HG03159 (cell line): ENCODE measurements around the gene LMLN.
"Not testable (repeated sequence)": the region's sequence is repeated elsewhere in the genome, so short reads cannot be mapped to it uniquely, and the experiment has no call there.

Experiments used
- ATAC-seq: cut with Tn5 transposase; IDR thresholded peaks from one replicate; pipeline ENCODE4 v1.9.1; 2021; ENCODE audit warnings: mild to moderate bottlenecking, moderate library complexity; ENCODE audit not compliant: unreplicated experiment

Gene LMLN

DNA sequence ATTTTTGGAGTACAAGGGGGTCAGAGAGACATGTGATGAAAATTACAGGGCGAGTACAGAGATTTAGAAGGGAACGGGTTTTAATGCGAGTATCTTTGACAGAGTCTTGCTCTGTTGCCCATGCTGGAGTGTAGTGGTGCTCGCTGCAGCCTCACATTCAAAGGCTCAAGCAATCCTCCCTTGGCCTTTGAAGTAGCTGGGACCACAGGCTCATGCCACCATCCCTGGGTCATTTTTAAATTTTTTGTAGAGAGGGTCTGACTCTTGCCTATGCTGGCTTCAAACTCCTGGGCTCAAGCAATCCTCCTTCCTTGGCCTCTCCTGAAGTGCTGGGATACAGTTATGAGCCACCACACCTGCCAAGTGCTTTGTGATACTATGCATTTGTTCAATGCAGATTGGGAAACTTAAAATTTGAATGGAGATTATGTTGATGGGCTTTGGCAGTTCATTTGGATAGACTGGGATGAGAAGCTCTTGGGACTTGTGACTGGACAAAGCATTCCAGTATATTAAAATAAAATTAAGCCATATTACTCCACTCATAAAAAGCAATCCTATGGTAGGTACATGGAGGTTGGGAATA, 4.0 kb upstream of the LMLN start:
- ATAC-seq = no peak

- ATAC-seq = no peak
These were observed 3.4 kb upstream of the LMLN start for GRCh38 chr3:197956626-197956988.

DNA sequence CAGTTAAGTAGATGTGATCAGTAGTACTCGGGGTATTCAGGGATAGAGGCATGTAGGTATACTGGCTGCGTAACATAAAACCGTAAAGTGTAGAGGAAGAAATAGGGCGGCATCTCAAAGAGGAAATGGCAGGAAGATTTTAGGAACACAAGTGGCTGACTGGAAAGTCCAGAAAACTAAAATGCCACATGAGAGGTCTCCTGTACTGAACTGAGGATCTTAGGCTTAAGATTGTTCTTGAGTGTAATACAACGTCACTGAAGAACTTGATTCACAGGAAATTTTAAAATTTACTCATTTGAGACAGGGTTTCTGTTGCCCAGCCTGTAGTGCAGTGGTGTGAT, 2.3 kb upstream of the LMLN start:
- ATAC-seq = no peak

GRCh38 chr3:197958346-197958745, 1.7 kb upstream of the LMLN start:
- ATAC-seq = no peak

- not testable (repeated sequence) for ATAC-seq
These were observed 1.2 kb upstream of the LMLN start for GRCh38 chr3:197958848-197959247.

DNA sequence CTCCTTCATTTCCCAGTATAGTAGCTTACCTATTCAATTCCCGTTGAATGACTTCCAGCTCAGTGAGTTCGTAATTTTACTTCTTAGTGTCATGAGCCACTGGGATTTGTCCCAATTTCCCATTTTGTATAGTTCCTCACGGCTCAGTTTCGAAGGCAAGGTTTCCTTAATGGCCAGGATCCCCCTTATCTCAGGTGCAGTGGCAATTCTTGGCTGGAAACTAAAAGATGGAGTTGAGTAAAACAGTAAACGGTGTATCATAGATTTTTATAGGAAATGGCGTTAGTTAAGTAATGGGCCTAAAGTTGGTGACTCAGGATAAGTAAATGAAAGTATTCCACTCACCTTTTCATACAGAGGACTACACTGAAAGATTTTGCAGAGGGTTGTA, 522 bp upstream of the LMLN start:
- ATAC-seq = no peak

GRCh38 chr3:197960694-197961581, 921 bp downstream of the LMLN start:
- no peak for ATAC-seq

DNA sequence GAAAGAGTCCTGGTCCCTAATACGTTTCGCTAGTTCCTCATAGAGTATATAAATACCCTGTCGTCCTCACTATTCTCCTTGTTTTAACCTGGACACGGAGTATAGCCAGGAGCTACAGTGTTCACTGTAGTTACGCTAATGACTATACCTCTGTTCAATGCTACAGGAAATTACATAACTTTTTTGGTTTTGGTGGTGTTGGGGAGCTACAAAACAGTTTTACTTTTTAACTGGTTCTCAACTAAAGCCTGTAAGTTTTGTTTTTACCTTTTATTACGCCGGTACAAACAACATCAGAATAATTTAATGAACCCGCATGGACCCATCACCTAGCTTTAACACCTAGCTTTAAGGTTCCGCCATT, 1.5 kb downstream of the LMLN start:
- ATAC-seq = no peak

GRCh38 chr3:197963019-197963637, 3.1 kb downstream of the LMLN start:
- ATAC-seq = no peak

DNA sequence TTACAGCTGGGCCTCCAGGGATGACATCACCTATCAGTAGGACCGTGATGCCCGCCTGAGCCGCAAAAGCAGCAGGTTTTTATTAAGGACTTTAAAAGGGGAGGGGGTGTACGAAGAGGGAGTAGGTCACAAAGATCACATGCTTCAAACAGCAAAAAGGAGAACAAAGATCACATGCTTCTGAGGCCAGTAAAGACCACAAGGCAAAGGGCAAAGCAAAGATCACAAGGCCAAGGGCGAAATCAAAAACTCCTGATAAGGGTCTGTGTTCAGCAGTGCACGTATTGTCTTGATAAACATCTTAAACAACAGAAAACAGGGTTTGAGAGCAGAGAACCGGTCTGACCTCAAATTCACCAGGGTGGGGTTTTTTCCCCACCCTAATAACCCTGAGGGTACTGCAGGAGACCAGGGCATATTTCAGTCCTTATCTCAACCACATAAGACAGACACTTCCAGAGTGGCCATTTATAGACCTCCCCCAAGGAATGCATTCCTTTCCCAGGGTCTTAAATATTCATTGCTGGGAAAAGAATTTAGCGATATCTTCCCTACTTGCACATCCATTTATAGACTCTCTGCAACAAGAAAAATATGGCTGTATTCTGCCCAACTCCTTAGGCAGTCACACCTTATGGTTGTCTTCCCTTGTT, 7.4 kb downstream of the LMLN start:
- ATAC-seq = not testable (repeated sequence)

- no peak for ATAC-seq
These were observed 10.6 kb downstream of the LMLN start for GRCh38 chr3:197970588-197970987.

- no peak for ATAC-seq
These were observed 14.0 kb downstream of the LMLN start for GRCh38 chr3:197974016-197974415.

- ATAC-seq = no peak
These were observed 15.3 kb downstream of the LMLN start for GRCh38 chr3:197975311-197975710.

DNA sequence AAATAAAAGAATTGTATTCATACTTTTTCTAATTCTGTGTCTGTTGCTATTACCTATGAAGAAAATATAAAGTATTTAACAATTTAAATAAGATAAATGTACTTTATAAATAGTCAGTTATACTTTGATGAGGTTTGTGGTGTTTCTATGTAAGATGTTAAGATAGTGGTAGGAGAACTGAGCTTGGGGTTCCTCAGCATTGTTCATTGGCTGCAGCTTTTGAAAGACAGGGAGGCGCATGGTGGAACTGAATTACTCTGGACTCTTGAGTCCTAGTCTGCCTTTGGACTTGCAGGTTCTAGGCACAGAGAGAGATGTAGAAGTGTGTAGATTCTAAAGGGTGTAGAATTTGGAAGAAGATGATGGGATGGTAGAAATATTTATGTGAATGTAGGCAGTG, 23.1 kb downstream of the LMLN start:
- ATAC-seq = no peak

GRCh38 chr3:197989651-197990050, 29.6 kb downstream of the LMLN start:
- no peak for ATAC-seq

DNA sequence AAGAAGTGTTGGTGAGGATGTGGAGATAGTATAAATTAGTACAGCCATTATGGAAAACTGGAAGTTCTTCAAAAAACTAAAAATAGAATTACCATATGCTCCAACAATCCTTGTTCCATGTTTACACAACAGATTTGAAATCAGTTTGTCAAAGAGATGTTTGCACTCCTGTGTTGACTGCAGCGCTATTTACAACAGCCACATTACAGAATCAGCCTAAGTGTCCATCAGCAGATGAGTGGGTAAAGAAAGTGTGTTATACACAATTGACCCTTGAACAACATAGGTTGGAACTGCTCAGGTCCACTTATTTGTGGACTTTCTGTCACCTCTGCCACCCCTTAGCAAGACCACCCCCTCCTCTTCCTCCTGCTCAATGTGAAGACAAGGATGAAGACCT, 34.7 kb downstream of the LMLN start:
- no peak for ATAC-seq

- ATAC-seq = no peak
These were observed 36.8 kb downstream of the LMLN start for GRCh38 chr3:197996855-197997254.

DNA sequence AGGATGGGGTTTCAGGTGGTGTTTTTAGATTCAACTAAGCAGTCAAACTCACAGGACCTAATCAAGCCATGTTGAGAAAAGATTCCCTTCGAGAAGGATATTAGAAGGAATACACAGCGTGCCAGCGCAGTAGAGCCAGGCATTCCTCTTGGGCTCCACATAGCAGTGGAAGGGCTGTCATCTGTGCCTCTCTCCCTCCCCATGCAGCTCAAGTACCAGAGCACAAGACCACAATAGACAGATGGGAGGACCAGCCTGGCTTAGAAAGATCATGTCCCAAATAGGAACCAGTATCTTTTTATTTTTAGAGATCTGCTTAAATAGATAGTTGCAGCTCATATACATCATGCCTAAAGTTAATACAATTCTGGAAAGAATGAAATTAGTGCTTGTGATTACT, 37.9 kb downstream of the LMLN start:
- no peak for ATAC-seq

DNA sequence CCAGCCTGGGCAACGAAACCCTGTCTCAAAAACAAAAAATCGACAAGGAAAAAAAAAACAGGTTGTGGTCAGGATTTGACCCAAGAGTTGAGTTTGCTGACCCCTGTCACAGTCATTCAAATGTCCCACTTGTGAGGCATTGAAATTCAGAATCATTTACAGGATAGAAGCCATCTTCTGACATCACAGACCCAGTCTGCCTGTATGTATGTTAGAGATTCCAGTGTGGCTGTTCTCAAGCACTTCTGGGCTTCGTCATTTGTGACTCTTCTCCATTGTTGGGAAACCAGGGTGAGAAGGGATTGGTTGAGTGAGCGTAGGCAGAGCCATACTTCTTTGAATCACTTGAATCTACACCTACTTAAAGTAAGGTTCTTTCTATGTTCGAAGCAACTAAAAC, 57.1 kb downstream of the LMLN start:
- no peak for ATAC-seq

DNA sequence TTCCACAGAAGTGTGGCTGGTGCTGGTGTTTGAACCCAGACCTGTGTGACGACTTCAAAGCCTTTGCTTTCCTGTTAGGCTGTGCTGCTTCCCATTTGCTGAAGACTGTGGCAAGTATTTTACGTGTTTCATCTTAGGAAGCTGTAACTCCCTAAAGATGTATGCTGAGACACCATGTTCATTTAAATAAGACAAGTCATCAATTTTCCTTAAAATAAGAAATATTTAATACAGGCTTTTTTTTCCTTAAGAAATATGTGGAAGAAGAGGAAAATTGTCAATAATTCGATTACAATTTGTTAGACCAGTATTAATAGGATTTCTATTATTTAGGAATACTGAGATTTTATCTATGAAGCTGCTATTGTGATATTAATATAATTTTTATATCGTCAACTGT, 58.4 kb downstream of the LMLN start:
- ATAC-seq = no peak

GRCh38 chr3:198019115-198019514, 59.1 kb downstream of the LMLN start:
- no peak for ATAC-seq

DNA sequence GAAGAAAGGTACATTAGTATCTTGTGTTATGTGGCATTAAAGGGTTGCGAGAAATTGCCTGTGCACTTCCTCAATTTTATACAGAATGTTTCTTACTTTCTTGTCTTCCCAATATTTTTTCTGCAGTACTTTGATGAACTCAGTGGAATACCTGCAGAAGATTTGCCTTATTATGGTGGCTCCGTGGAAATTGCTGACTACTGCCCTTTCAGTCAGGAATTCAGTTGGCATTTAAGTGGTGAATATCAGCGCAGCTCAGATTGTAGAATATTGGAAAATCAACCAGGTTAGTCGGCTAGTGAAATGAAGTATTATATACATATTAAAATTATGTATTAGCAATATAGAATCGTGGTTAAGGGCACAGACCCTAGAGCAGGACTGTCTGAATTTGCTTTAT, 61.3 kb downstream of the LMLN start:
- no peak for ATAC-seq
